Glutamatergic neuron (in vitro differentiated cells): Measurements from ENCODE around the gene ELOVL5. TPM values are rescaled to one million over a fixed set of nuclear protein-coding genes. Genes with fewer than 3 reads are reported as not detected.

ENCODE experiments used
- DNase-seq: peaks from one replicate; pipeline ENCODE4 v3.0.0; 2022
- H3K27ac Mint-ChIP-seq: one replicate; pipeline ENCODE4 v1.8.0; 2020; ENCODE audit warnings: mild to moderate bottlenecking, mixed read lengths, inconsistent platforms; ENCODE audit not compliant: unreplicated experiment
- H3K27me3 Mint-ChIP-seq: one replicate; pipeline ENCODE4 v1.8.0; 2020; ENCODE audit warnings: mild to moderate bottlenecking, moderate library complexity, mixed read lengths, inconsistent platforms; ENCODE audit not compliant: unreplicated experiment
- H3K36me3 Mint-ChIP-seq: one replicate; pipeline ENCODE4 v1.8.0; 2020; ENCODE audit warnings: mild to moderate bottlenecking, mixed read lengths, inconsistent platforms; ENCODE audit not compliant: unreplicated experiment
- H3K4me1 Mint-ChIP-seq: one replicate; pipeline ENCODE4 v1.8.0; 2020; ENCODE audit warnings: mild to moderate bottlenecking, low read depth, mixed read lengths, inconsistent platforms; ENCODE audit not compliant: unreplicated experiment
- H3K4me3 Mint-ChIP-seq: one replicate; pipeline ENCODE4 v1.8.0; 2020; ENCODE audit warnings: mild to moderate bottlenecking, mixed read lengths, inconsistent platforms; ENCODE audit not compliant: unreplicated experiment
- H3K9me3 Mint-ChIP-seq: one replicate; pipeline ENCODE4 v1.8.0; 2020; ENCODE audit warnings: mild to moderate bottlenecking, moderate library complexity, mixed read lengths, inconsistent platforms; ENCODE audit not compliant: unreplicated experiment
- CTCF ChIP-seq: fragments of 200-600 bp; sonication (generic); IDR thresholded peaks from one replicate; pipeline ENCODE4 v1.5.0; 2021; ENCODE audit not compliant: partially characterized antibody, unreplicated experiment
- total RNA-seq: library from RNA; stranded (reverse); fragmentation: NEBNext Ultra II Directional; extraction: Animal tissue kit (Norgen Biotek cat#: 25700); gene quantifications from one replicate; pipeline ENCODE4 v1.2.1, GENCODE V29; 2021; ENCODE audit not compliant: unreplicated experiment

Gene ELOVL5
- total RNA-seq, 1 donor from 2014 or later, result 97.2 TPM

DNA sequence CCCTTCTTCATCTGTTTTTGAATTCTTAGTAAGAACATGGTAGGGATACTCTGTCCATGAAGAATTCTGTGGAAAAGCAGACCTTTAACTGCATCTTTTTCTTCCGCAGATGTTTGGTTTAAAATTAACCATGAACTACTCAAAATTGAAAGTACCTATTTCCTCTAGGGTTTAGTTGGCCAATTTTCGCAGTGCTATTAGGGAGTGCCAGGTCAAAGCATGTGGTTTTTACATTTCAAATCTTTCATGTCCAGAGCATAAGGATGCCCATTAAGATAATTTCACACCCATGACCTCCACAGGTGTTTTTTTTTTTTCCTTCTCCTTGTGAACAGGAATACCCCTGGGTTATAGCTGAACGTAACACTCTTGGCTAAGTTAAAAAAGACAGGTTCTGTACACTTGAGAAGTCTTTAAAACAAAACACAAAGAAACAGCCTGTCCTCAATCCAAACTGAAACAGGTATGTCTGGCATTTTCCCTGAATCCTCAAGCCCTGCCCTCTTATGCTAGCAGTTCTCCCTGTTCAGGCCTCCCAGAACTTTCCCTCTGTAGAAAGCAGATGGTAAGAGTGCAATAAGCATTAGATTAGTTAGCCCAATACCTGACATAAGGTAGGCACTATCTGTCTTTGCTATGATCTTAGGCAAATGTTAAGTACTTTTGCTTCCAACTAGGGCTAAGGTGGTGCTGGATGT lies 67.1 kb downstream of the ELOVL5 start:
- Mint-ChIP-seq H3K4me3 (no peak overlapping the region), H3K9me3 (peaks cover 2% of the 10 kb centered on the region), H3K36me3 (no peaks in the 10 kb centered on the region), H3K27ac (no peak overlapping the region), H3K4me1 (peaks cover 7% of the 10 kb centered on the region), H3K27me3 (no peaks in the 10 kb centered on the region)
- DNase-seq, result no peak
- no peak for TF ChIP-seq CTCF

DNA sequence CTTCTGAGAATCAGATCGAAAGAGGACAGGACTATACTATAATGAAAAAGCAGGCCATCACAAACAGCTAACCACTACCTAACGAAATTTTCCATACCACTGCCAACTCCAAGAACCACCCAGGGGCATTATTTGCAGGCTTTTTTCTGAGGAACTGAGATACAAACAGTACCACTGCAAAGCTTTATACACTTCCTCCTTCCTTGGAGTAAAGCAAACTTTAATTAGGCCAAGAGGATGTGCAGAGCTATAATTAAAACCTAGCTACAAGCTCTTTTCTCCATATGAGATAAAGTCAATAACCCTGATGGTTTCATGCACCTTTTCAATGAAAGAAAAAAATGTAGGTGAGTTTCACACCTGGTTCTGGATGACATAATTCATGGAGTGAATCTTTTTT lies 68.5 kb downstream of the ELOVL5 start:
- H3K36me3 Mint-ChIP-seq, result no peaks in the 10 kb centered on the region
- peaks cover 14% of the 10 kb centered on the region for H3K4me1 Mint-ChIP-seq
- H3K27me3 Mint-ChIP-seq, result no peaks in the 10 kb centered on the region
- H3K4me3 Mint-ChIP-seq, result no peak overlapping the region
- H3K27ac Mint-ChIP-seq, result no peak overlapping the region
- DNase-seq, result no peak
- TF ChIP-seq CTCF, result no peak
- peaks cover 2% of the 10 kb centered on the region for H3K9me3 Mint-ChIP-seq

DNA sequence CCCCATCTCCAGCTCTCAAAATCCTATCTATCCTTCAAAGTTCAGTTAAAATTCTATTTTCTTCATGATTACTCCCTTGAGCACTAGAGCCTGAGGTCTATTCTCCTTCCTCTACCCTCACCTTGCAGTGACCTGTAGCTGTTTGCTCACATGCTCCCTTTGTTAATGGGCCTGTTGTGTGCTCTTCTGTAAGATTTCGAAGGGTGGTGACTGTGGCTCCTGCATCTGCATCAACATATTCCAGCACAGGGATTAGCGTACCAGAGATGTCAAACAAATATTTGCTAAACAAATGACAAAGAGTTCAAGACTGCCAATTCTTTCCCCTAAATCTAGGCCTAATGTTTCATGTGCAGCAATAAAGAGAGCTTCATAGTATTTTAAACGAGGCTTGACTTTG lies 69.5 kb downstream of the ELOVL5 start:
- no peak overlapping the region for H3K4me3 Mint-ChIP-seq
- H3K36me3 Mint-ChIP-seq, result no peaks in the 10 kb centered on the region
- H3K27ac Mint-ChIP-seq, result no peak overlapping the region
- no peaks in the 10 kb centered on the region for H3K27me3 Mint-ChIP-seq
- H3K9me3 Mint-ChIP-seq, result peaks cover 2% of the 10 kb centered on the region
- H3K4me1 Mint-ChIP-seq, result peaks cover 21% of the 10 kb centered on the region
- DNase-seq, result no peak
- TF ChIP-seq CTCF, result no peak

DNA sequence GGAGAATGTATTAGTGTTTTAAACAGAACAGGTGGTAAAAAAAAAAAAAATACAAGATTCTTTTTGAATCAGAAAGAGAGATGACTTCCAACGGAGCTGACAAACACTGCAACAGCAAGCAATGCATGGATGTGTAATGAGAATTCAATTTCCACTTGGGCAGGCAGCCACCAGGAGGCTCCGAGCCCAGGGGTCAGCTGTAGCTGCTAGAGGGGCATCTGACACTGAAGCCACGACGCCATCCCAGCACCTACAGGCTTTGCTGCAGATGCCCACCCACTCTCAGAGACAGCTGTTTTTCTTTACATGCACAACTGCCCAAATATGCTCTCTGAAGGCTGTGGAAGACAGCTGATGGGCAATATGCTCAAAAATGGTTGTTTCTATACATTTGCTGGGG lies 75.4 kb downstream of the ELOVL5 start:
- Mint-ChIP-seq H3K4me1 (peaks cover 21% of the 10 kb centered on the region), H3K9me3 (no peaks in the 10 kb centered on the region), H3K27ac (peak overlapping the region; percentile 57), H3K27me3 (peaks cover 5% of the 10 kb centered on the region), H3K4me3 (no peak overlapping the region), H3K36me3 (peaks cover 5% of the 10 kb centered on the region)
- TF ChIP-seq CTCF, result peak; percentile 14
- DNase-seq, result peak; percentile 46

- H3K27me3 Mint-ChIP-seq, result peaks cover 5% of the 10 kb centered on the region
- no peak overlapping the region for H3K27ac Mint-ChIP-seq
- TF ChIP-seq CTCF, result no peak
- H3K36me3 Mint-ChIP-seq, result peaks cover 5% of the 10 kb centered on the region
- H3K4me1 Mint-ChIP-seq, result peaks cover 9% of the 10 kb centered on the region
- DNase-seq, result no peak
- no peak overlapping the region for H3K4me3 Mint-ChIP-seq
- H3K9me3 Mint-ChIP-seq, result no peaks in the 10 kb centered on the region
Measured at GRCh38 chr6:53269827-53270226, 78.9 kb downstream of the ELOVL5 start.
